Nephron (organoid): ENCODE results near the gene TPM4.

Experiments
- H3K27ac Mint-ChIP-seq, 3 experiments: 2 replicates each; pipeline ENCODE4 v1.8.0; 2020; ENCODE audit warnings: mixed read lengths in 3 of 3, mild to moderate bottlenecking in 2 of 3, moderate library complexity in 1 of 3
- H3K27me3 Mint-ChIP-seq: 2 replicates; pipeline ENCODE4 v1.8.0; 2021; ENCODE audit warnings: low read depth, mild to moderate bottlenecking, moderate library complexity, mixed read lengths
- H3K36me3 Mint-ChIP-seq: 2 replicates; pipeline ENCODE4 v1.8.0; 2020; ENCODE audit warnings: low read depth, mixed read lengths
- H3K4me1 Mint-ChIP-seq: 2 replicates; pipeline ENCODE4 v1.8.0; 2020; ENCODE audit warnings: mixed read lengths
- H3K4me3 Mint-ChIP-seq, 3 experiments: 2 replicates each; pipeline ENCODE4 v1.8.0; 2020; ENCODE audit warnings: mild to moderate bottlenecking in 3 of 3, mixed read lengths in 3 of 3, moderate library complexity in 2 of 3
- H3K9me3 Mint-ChIP-seq: 2 replicates; pipeline ENCODE4 v1.8.0; 2020; ENCODE audit warnings: mixed read lengths
- TF ChIP-seq, protein P1 (sequence below), 3 experiments: fragments of 200-600 bp; sonication (generic); IDR thresholded peaks; one replicate each; pipeline ENCODE4 v1.5.0; 2021; ENCODE audit warnings: antibody characterized with exemption in 3 of 3; ENCODE audit not compliant: unreplicated experiment in 3 of 3

The TPM4 gene

GRCh38 chr19:16032509-16033135 is 43.7 kb upstream of the TPM4 start:
- Mint-ChIP-seq H3K27ac (no peak overlapping the region), H3K4me1 (no peaks in the 10 kb centered on the region), H3K9me3 (no peaks in the 10 kb centered on the region), H3K36me3 (no peaks in the 10 kb centered on the region), H3K27me3 (no peaks in the 10 kb centered on the region), H3K4me3 (no peak overlapping the region)
- TF ChIP-seq, protein P1, sequence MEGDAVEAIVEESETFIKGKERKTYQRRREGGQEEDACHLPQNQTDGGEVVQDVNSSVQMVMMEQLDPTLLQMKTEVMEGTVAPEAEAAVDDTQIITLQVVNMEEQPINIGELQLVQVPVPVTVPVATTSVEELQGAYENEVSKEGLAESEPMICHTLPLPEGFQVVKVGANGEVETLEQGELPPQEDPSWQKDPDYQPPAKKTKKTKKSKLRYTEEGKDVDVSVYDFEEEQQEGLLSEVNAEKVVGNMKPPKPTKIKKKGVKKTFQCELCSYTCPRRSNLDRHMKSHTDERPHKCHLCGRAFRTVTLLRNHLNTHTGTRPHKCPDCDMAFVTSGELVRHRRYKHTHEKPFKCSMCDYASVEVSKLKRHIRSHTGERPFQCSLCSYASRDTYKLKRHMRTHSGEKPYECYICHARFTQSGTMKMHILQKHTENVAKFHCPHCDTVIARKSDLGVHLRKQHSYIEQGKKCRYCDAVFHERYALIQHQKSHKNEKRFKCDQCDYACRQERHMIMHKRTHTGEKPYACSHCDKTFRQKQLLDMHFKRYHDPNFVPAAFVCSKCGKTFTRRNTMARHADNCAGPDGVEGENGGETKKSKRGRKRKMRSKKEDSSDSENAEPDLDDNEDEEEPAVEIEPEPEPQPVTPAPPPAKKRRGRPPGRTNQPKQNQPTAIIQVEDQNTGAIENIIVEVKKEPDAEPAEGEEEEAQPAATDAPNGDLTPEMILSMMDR (IDR thresholded peaks at IDR 0.05; ENCODE audit: unreplicated experiment in 3 of 3), result no peak

DNA sequence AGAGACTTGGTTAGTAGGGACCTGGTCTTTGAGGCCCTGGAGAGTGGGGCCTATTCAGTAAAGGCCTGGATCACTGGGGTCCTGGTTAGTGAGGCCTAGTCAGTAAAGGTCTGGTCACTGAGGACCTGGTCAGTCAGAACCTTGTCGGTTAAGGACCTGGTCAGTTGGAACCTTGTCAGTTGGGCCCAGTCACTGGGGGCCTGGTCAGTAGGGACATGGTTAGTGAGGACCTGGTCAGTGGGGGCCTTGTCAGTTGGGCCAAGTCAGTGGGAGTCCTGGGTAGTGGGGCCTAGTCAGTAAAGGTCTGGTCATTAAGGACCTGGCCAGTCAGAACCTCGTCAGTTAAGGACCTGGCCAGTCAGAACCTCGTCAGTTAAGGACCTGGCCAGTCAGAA is 43.2 kb upstream of the TPM4 start:
- TF ChIP-seq, protein P1 (IDR thresholded peaks at IDR 0.05; ENCODE audit: unreplicated experiment in 3 of 3), result no peak

GRCh38 chr19:16033721-16034120 is 42.6 kb upstream of the TPM4 start:
- TF ChIP-seq, protein P1 (IDR thresholded peaks at IDR 0.05; ENCODE audit: unreplicated experiment in 3 of 3), result no peak
- Mint-ChIP-seq H3K27me3 (no peaks in the 10 kb centered on the region), H3K27ac (no peak overlapping the region), H3K4me3 (no peak overlapping the region), H3K36me3 (no peaks in the 10 kb centered on the region), H3K4me1 (no peaks in the 10 kb centered on the region), H3K9me3 (no peaks in the 10 kb centered on the region)

More for the DNA sequence above, 43.2 kb upstream of the TPM4 start:
- Mint-ChIP-seq H3K27ac (no peak overlapping the region), H3K27me3 (no peaks in the 10 kb centered on the region), H3K9me3 (no peaks in the 10 kb centered on the region), H3K4me1 (no peaks in the 10 kb centered on the region), H3K4me3 (no peak overlapping the region), H3K36me3 (no peaks in the 10 kb centered on the region)

DNA sequence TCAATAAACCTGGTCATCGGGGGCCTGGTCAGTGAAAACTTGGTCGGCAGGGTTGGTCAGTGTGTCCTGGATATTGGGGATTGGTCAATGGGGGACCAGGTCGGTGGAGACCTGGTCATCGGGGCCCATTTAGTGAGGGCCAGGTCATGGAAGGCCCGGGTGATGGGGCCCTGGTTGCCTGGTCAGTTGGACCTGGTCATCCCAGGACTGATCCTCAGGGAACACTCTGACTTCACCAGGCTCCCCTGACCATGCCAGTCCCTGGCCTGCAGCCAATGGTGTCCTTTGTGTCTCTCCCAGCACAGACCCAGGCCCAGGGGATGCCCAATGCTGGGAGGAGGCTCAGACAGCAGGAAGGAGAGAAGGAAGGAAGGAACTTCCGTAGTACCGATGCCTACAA is 42.1 kb upstream of the TPM4 start:
- H3K4me3 Mint-ChIP-seq, result no peak overlapping the region
- no peak overlapping the region for H3K27ac Mint-ChIP-seq
- no peaks in the 10 kb centered on the region for H3K36me3 Mint-ChIP-seq
- no peaks in the 10 kb centered on the region for H3K27me3 Mint-ChIP-seq
- no peaks in the 10 kb centered on the region for H3K4me1 Mint-ChIP-seq
- TF ChIP-seq, protein P1 (IDR thresholded peaks at IDR 0.05; ENCODE audit: unreplicated experiment in 3 of 3), result no peak
- no peaks in the 10 kb centered on the region for H3K9me3 Mint-ChIP-seq

DNA sequence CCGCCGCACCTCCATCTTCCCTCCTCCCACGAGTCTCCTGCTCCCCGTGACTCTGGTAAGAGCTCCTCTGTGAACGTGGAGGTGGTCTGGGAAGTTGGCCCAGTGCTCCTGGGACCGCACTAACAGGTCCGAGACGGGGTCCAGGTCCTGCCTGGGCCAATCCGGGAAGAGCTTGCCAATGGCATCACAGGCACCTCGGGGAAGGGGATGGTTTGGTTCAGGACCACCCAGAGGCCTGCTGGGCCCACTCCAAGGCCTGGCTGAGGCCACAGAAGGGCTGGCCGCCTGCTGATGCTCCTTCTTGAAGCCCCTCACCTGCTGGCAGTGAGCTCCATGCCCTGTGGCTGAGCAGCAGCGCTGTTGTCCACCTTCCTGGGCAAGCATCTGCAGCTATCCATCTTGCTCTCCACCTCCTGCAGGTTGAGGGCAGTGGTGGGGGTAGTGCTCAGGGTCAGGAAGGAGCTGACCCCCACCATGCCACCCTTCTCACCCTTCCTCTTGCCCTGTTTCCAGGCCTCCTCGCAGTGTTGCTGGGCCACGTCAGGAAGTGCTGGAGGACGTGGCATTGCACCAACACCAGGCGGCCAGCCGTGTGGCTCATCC is 41.2 kb upstream of the TPM4 start:
- Mint-ChIP-seq H3K27ac (no peak overlapping the region), H3K4me1 (no peaks in the 10 kb centered on the region), H3K27me3 (no peaks in the 10 kb centered on the region), H3K9me3 (no peaks in the 10 kb centered on the region), H3K36me3 (no peaks in the 10 kb centered on the region), H3K4me3 (no peak overlapping the region)
- TF ChIP-seq, protein P1 (IDR thresholded peaks at IDR 0.05; ENCODE audit: unreplicated experiment in 3 of 3), result no peak
